Measurements from ENCODE around the gene ARHGAP30.
"Not testable (repeated sequence)": the region's sequence is repeated elsewhere in the genome, so short reads cannot be mapped to it uniquely, and the experiment has no call there.

The ARHGAP30 gene

DNA sequence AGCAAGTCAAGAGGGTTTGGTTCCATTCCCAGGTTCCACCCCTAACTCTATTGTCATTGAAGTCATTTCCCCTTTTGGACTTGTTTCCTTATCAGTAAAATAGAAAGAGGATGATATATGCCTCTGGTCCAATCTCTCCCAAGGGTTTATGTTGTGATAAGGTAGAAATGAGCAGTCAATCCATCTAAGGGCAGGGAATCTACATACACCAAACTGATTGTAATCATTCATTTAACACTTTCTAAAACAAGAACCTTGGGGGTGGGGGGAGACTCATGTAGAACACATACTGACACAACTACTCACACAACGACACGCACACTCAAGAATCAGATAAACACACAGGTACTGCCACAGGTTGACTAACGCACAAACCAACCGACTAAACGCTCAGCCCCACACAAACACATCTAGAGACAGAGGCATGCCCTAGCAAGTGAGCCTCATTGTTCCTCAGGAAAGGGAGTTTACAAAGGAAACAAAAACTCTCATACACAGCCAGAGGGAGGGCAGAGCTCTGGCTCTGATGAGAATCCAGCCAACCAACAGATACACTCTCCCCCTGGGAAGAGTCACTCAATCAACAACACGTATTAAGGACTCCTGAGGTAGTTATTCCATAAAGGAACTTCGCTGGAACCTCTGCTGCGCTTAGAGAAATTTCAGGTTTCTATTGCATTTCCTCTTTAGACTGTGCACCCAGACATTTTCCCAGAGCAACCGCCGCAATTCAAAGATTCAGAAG is 49.8 kb downstream of the ARHGAP30 start:
- no peak overlapping the region for H2AFZ ChIP-seq (ENCODE audit: low read length)

DNA sequence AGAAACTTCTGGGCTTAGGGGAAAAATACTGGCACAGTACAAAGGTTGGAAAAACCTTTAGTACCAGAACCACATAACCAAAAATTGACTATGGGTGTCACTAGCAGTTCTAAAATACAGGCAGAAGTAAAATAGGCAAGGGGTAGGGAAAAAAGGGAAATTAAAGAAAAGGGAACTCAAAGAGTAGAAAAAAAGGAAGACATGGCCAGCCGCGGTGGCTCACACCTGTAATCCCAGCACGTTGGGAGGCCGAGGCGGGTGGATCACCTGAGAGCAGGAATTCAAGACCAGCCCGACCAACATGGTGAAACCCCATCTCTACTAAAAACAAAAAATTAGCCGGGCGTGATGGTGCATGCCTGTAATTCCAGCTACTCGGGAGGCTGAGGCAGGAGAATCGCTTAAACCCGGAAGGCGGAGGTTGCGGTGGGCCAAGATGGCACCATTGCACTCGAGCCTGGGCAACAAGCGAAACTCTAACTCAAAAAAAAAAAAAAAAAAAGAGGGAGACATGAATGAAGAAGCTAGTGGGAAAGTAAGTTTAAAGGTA is 50.5 kb downstream of the ARHGAP30 start:
- H3K36me3 ChIP-seq (ENCODE audit: insufficient read depth, low read length); H3K79me2 ChIP-seq (ENCODE audit: insufficient read depth, low read length); H4K20me1 ChIP-seq (ENCODE audit: insufficient read depth, low read length); H3K9me3 ChIP-seq (ENCODE audit: low read length); H3K27ac ChIP-seq (ENCODE audit: low read depth, low read length, poor library complexity, severe bottlenecking); H3K27me3 ChIP-seq (ENCODE audit: insufficient read depth, low read length); H2AFZ ChIP-seq (ENCODE audit: low read length); H3K9me2 ChIP-seq (ENCODE audit: low read depth, low read length); H3F3A ChIP-seq (ENCODE audit: insufficient read depth, low read length); H3K9ac ChIP-seq (ENCODE audit: low read length): not testable (repeated sequence)
- H3K4me2 ChIP-seq (ENCODE audit: low read length): peak overlapping the region; percentile 91
- H3K4me3 ChIP-seq (ENCODE audit: low read depth, low read length, poor library complexity, severe bottlenecking): peak overlapping the region; percentile 76
- H3K4me1 ChIP-seq (ENCODE audit: insufficient read depth, low read length, severe bottlenecking): peaks cover 45% of the 10 kb centered on the region

More for the DNA sequence above, 49.8 kb downstream of the ARHGAP30 start:
- Histone ChIP-seq H3K4me1 (ENCODE audit: insufficient read depth, low read length, severe bottlenecking) (peaks cover 41% of the 10 kb centered on the region), H3K79me2 (ENCODE audit: insufficient read depth, low read length) (peaks cover 6% of the 10 kb centered on the region), H3K4me2 (ENCODE audit: low read length) (peak overlapping the region; percentile 91), H4K20me1 (ENCODE audit: insufficient read depth, low read length) (no peaks in the 10 kb centered on the region), H3F3A (ENCODE audit: insufficient read depth, low read length) (no peaks in the 10 kb centered on the region), H3K4me3 (ENCODE audit: low read depth, low read length, poor library complexity, severe bottlenecking) (peak overlapping the region; percentile 76), H3K27me3 (ENCODE audit: insufficient read depth, low read length) (no peaks in the 10 kb centered on the region), H3K36me3 (ENCODE audit: insufficient read depth, low read length) (no peaks in the 10 kb centered on the region), H3K9ac (ENCODE audit: low read length) (peak overlapping the region; percentile 72), H3K27ac (ENCODE audit: low read depth, low read length, poor library complexity, severe bottlenecking) (peak overlapping the region; percentile 54), H3K9me2 (ENCODE audit: low read depth, low read length) (no peaks in the 10 kb centered on the region), H3K9me3 (ENCODE audit: low read length) (no peaks in the 10 kb centered on the region)
- TF ChIP-seq, protein P1, sequence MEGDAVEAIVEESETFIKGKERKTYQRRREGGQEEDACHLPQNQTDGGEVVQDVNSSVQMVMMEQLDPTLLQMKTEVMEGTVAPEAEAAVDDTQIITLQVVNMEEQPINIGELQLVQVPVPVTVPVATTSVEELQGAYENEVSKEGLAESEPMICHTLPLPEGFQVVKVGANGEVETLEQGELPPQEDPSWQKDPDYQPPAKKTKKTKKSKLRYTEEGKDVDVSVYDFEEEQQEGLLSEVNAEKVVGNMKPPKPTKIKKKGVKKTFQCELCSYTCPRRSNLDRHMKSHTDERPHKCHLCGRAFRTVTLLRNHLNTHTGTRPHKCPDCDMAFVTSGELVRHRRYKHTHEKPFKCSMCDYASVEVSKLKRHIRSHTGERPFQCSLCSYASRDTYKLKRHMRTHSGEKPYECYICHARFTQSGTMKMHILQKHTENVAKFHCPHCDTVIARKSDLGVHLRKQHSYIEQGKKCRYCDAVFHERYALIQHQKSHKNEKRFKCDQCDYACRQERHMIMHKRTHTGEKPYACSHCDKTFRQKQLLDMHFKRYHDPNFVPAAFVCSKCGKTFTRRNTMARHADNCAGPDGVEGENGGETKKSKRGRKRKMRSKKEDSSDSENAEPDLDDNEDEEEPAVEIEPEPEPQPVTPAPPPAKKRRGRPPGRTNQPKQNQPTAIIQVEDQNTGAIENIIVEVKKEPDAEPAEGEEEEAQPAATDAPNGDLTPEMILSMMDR (IDR thresholded peaks at IDR 0.05; ENCODE audit: low read length): no peak
- no peak for TF ChIP-seq EZH2 (IDR thresholded peaks at IDR 0.05; ENCODE audit: borderline replicate concordance, low read length)

DNA sequence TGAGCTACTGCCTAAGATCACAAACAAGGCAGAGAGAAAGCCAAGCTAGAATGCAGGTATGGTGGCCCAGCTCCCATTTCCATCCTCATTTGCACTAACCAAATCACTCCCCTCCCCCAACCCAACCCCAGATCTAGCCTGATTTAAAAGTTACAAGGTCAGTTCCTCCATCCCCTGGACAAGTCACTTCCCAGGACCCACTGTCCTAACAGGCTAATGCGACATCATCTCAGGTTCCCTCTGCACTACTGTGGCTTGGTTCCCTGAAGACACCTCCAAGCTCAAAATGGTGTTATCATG is 51.1 kb downstream of the ARHGAP30 start:
- TF ChIP-seq, protein P1 (IDR thresholded peaks at IDR 0.05; ENCODE audit: low read length): no peak
- no peak for TF ChIP-seq EZH2 (IDR thresholded peaks at IDR 0.05; ENCODE audit: borderline replicate concordance, low read length)
- no peaks in the 10 kb centered on the region for H3K27me3 ChIP-seq (ENCODE audit: insufficient read depth, low read length)
- H2AFZ ChIP-seq (ENCODE audit: low read length): no peak overlapping the region
- peak overlapping the region; percentile 10; the same call in 1 of the 2 replicates for H3K4me2 ChIP-seq (ENCODE audit: low read length)
- H3K9me2 ChIP-seq (ENCODE audit: low read depth, low read length): no peaks in the 10 kb centered on the region
- no peaks in the 10 kb centered on the region for H3K9me3 ChIP-seq (ENCODE audit: low read length)
- H4K20me1 ChIP-seq (ENCODE audit: insufficient read depth, low read length): no peaks in the 10 kb centered on the region
- peaks cover 51% of the 10 kb centered on the region for H3K4me1 ChIP-seq (ENCODE audit: insufficient read depth, low read length, severe bottlenecking)
- no peak overlapping the region for H3K4me3 ChIP-seq (ENCODE audit: low read depth, low read length, poor library complexity, severe bottlenecking)
- no peak overlapping the region for H3K9ac ChIP-seq (ENCODE audit: low read length)
- no peaks in the 10 kb centered on the region for H3K36me3 ChIP-seq (ENCODE audit: insufficient read depth, low read length)
- H3K27ac ChIP-seq (ENCODE audit: low read depth, low read length, poor library complexity, severe bottlenecking): no peak overlapping the region
- H3K79me2 ChIP-seq (ENCODE audit: insufficient read depth, low read length): peaks cover 6% of the 10 kb centered on the region
- no peaks in the 10 kb centered on the region for H3F3A ChIP-seq (ENCODE audit: insufficient read depth, low read length)

All from OCI-LY1 (cell line).